Mesothelial cell of epicardium (in vitro differentiated cells): Measurements from ENCODE around the gene CYP4B1. TPM values are rescaled to one million over a fixed set of nuclear protein-coding genes. Genes with fewer than 3 reads are reported as not detected.

Experiments
- DNase-seq, 2 experiments: peaks; one replicate each; pipeline ENCODE4 v3.0.0; 2021; ENCODE audit warnings: low spot score in 2 of 2; ENCODE audit not compliant: unreplicated experiment in 2 of 2
- H3K27ac Mint-ChIP-seq: 2 replicates; pipeline ENCODE4 v1.8.0; 2021; ENCODE audit warnings: mixed read lengths
- H3K27me3 Mint-ChIP-seq: 2 replicates; pipeline ENCODE4 v1.8.0; 2021; ENCODE audit warnings: low read depth, mixed read lengths
- H3K36me3 Mint-ChIP-seq: 2 replicates; pipeline ENCODE4 v1.8.0; 2021; ENCODE audit warnings: mixed read lengths
- H3K4me1 Mint-ChIP-seq: 2 replicates; pipeline ENCODE4 v1.8.0; 2021; ENCODE audit warnings: mixed read lengths
- H3K4me3 Mint-ChIP-seq: 2 replicates; pipeline ENCODE4 v1.8.0; 2021; ENCODE audit warnings: mild to moderate bottlenecking, moderate library complexity, mixed read lengths
- H3K9me3 Mint-ChIP-seq: 2 replicates; pipeline ENCODE4 v1.8.0; 2021; ENCODE audit warnings: mixed read lengths
- CTCF ChIP-seq: fragments of 200-600 bp; sonication (generic); IDR thresholded peaks from one replicate; pipeline ENCODE4 v1.5.0; 2021; ENCODE audit warnings: antibody characterized with exemption; ENCODE audit not compliant: unreplicated experiment
- total RNA-seq: library from RNA; stranded (reverse); gene quantifications from 3 replicates; pipeline ENCODE4 v1.2.1, GENCODE V29; 2021

Gene CYP4B1
- total RNA-seq, 1 donor from 2014 or later: 0.40 TPM

- no peak overlapping the region for H3K27ac Mint-ChIP-seq
- no peaks in the 10 kb centered on the region for H3K4me1 Mint-ChIP-seq
- peaks cover 41% of the 10 kb centered on the region for H3K9me3 Mint-ChIP-seq
- peaks cover 3% of the 10 kb centered on the region for H3K36me3 Mint-ChIP-seq
- H3K27me3 Mint-ChIP-seq: peaks cover 10% of the 10 kb centered on the region
- no peak overlapping the region for H3K4me3 Mint-ChIP-seq
- no peak for TF ChIP-seq CTCF
- DNase-seq: no peak
Observed at GRCh38 chr1:46767649-46768282, 31.1 kb upstream of the CYP4B1 start.

DNA sequence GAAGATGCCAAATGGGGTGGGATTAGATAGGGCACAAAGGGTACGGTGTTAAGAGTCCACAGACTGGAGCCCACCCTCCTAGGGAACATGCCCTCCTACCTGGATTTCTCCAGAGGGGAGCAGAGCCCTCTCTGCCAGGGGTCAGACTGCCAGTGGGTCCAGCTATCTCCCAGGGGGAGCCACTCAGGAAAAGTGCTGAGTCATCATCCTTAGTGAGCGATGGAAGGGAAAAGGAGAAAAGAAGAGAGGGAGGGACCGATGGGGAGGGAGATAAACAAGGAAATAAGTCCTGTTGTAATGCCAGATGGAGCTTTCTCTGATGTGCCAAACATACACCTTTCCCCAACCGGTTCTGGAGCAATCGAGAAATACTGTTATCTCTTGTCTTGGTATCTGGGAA, 30.4 kb upstream of the CYP4B1 start:
- H3K9me3 Mint-ChIP-seq: peaks cover 44% of the 10 kb centered on the region
- no peak overlapping the region for H3K27ac Mint-ChIP-seq
- peaks cover 10% of the 10 kb centered on the region for H3K27me3 Mint-ChIP-seq
- no peak overlapping the region for H3K4me3 Mint-ChIP-seq
- DNase-seq: no peak
- peaks cover 3% of the 10 kb centered on the region for H3K36me3 Mint-ChIP-seq
- H3K4me1 Mint-ChIP-seq: no peaks in the 10 kb centered on the region
- TF ChIP-seq CTCF: no peak

GRCh38 chr1:46769028-46769740, 29.7 kb upstream of the CYP4B1 start:
- DNase-seq: no peak
- Mint-ChIP-seq H3K9me3 (peaks cover 45% of the 10 kb centered on the region), H3K36me3 (peaks cover 3% of the 10 kb centered on the region), H3K27me3 (peaks cover 3% of the 10 kb centered on the region), H3K4me1 (no peaks in the 10 kb centered on the region), H3K4me3 (no peak overlapping the region), H3K27ac (no peak overlapping the region)
- TF ChIP-seq CTCF: no peak

DNA sequence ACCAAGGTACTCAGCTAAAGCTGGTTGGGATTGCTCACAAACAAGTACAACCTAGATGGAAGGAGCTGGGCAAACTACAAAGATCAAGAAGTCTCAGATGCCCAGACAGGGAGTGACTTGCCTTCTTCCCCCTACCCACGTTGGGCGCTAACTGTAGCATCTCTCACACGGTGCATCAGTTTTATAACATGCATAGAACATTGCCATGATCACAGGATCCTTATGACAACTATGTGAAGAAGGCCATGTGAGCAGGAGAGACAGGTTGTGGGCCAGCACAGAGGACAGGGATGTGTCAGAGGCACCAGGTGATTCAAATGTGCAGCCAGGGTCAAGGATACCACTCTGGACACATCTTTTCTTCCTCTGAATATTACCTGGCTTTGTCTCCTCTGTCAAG, 28.3 kb upstream of the CYP4B1 start:
- H3K27me3 Mint-ChIP-seq: no peaks in the 10 kb centered on the region
- peaks cover 3% of the 10 kb centered on the region for H3K36me3 Mint-ChIP-seq
- no peaks in the 10 kb centered on the region for H3K4me1 Mint-ChIP-seq
- H3K4me3 Mint-ChIP-seq: no peak overlapping the region
- TF ChIP-seq CTCF: no peak
- no peak for DNase-seq
- no peak overlapping the region for H3K27ac Mint-ChIP-seq
- peaks cover 50% of the 10 kb centered on the region for H3K9me3 Mint-ChIP-seq

DNA sequence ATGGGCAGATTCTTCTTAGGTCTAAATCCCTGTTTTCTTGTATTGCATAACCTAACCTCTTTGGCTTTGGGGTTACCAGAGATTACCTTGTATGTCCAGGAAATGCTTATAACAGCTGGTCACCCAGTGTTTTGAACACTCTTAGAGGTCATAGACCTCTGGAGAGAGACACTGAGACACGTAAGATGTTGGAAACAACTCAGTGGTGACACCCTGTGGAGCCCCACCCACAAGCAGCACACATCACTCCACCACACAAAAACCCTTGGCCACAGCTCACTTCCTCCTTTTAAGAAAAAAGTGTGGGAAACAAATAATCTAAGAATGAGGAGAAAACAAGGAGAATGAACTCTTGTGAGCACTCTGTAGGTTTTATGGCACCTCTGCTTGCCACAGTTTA, 26.3 kb upstream of the CYP4B1 start:
- peaks cover 3% of the 10 kb centered on the region for H3K36me3 Mint-ChIP-seq
- H3K4me3 Mint-ChIP-seq: no peak overlapping the region
- no peak for DNase-seq
- no peak overlapping the region for H3K27ac Mint-ChIP-seq
- H3K4me1 Mint-ChIP-seq: no peaks in the 10 kb centered on the region
- TF ChIP-seq CTCF: no peak
- peaks cover 63% of the 10 kb centered on the region for H3K9me3 Mint-ChIP-seq
- no peaks in the 10 kb centered on the region for H3K27me3 Mint-ChIP-seq
